ENCODE results near the gene DMWD.
"Not testable (repeated sequence)": the region's sequence is repeated elsewhere in the genome, so short reads cannot be mapped to it uniquely, and the experiment has no call there.

DMWD gene

GRCh38 chr19:45805719-45806118, 13.1 kb upstream of the DMWD start:
- no peak for TF ChIP-seq CTCF (IDR thresholded peaks at IDR 0.05; ENCODE audit: borderline replicate concordance, insufficient read depth, low read depth, low read length)
- H3K4me3 ChIP-seq (ENCODE audit: low read depth, low read length), result no peak overlapping the region

DNA sequence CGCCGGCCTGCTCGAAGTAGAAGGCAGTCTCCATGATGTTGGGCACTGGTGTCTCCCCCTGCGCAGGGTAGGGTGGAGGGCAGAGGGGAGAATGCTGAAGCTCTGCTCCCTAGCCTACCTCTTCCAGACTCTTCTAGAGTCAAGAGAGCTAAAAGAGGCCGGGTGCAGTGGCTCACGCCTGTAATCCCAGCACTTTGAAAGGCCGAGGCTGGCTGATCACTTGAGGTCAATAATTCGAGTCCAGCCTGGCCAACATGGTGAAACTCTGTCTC, 12.2 kb upstream of the DMWD start:
- no peak overlapping the region for H3K4me3 ChIP-seq (ENCODE audit: low read depth, low read length)
- no peak for TF ChIP-seq CTCF (IDR thresholded peaks at IDR 0.05; ENCODE audit: borderline replicate concordance, insufficient read depth, low read depth, low read length)

DNA sequence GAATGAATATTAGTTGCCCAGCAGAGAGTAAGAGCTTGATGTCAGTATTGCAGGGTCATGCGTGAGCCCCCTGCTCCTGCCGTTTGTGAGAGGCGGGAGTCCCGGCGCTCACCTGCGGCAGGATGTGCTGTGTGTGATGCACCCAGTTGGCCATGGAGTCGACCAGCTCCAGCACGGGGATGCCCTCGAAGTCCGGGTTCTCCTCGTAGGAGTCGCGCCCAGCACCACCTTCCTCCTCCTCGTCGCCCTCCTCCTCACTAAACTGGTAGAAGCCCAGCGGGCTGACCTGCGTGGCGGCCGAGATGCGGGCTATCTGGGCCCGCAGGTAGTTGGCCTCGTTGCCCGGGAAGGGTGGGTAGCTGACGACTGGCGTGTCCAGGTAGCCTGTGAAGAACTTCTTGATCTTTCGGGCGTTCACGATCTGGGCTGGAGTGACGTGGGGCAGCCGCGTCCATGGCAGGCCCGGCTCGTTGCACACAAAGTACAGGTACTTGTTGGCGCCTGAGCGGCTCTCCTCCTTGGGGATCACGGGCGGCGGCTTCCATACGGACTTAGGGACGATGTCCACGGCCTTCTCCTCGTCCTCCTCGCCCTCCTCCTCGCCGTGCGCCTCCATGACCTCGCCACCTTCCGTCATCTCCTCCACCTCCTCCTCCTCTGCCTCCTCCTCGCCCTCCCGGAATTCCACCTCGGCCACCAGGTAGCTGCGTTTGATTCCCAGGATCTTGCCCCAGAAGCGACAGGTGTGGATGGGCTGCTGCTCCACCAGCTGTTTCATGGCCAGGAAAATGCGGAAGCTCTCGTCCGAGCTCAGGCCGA, 11.7 kb upstream of the DMWD start:
- no peak for TF ChIP-seq CTCF (IDR thresholded peaks at IDR 0.05; ENCODE audit: borderline replicate concordance, insufficient read depth, low read depth, low read length)
- no peak overlapping the region for H3K4me3 ChIP-seq (ENCODE audit: low read depth, low read length)

DNA sequence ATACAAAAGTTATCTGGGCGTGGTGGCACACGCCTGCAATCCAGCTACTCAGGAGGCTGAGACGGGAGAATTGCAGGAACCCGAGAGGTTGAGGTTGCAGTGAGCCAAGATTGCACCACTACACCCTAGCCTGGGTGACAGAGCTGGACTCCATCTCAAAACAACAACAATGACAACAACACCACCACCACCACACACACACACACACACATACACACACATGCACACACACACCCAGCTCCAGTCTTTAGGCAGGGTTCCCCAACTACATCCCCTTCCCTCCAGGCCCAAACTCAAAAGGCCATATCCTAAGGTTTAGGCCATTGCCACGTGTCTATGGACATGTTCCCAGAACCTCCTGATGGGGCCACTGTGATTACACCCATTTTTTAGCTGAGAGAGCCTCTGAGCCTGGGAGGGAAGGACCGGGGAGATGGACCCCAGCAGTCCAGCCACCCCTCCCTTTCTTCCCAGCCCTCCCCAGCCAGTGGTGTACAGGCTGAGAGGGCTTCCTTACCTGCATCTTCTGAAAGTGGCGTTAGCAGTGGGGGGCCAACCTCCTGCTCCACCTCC, 9.0 kb upstream of the DMWD start:
- no peak for TF ChIP-seq CTCF (IDR thresholded peaks at IDR 0.05; ENCODE audit: borderline replicate concordance, insufficient read depth, low read depth, low read length)

DNA sequence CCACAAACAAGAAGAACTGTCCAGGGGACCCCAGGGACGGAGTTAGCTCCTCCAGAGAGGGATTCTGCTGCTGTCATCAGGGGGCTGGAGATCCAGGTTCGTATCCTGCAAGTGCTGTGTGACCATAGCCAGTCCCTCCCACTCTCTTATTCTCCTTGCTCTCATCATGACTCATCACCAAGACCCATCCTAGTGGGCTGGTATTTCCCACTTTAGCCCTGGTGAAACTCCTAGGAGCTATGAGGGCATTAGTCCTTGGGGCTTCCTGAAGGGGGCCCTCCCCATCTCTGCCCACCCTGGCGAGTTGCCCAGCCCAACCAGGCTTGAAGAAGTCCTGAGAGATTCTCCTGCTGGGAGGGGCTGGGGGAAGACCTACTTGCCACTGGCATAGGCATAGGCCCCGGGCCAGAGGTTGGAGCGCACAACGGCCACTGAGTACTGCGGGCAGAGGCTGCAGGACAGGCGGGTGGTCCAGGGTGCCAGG, 7.5 kb upstream of the DMWD start:
- no peak for TF ChIP-seq CTCF (IDR thresholded peaks at IDR 0.05; ENCODE audit: borderline replicate concordance, insufficient read depth, low read depth, low read length)
- H3K4me3 ChIP-seq (ENCODE audit: low read depth, low read length), result no peak overlapping the region

More for the DNA sequence above, 9.0 kb upstream of the DMWD start:
- no peak overlapping the region for H3K4me3 ChIP-seq (ENCODE audit: low read depth, low read length)

- H3K4me3 ChIP-seq (ENCODE audit: low read depth, low read length), result not testable (repeated sequence)
Measured at GRCh38 chr19:45799541-45799940, 6.9 kb upstream of the DMWD start.

GRCh38 chr19:45798995-45799517, 6.4 kb upstream of the DMWD start:
- no peak overlapping the region for H3K4me3 ChIP-seq (ENCODE audit: low read depth, low read length)
- peak; percentile 78 for TF ChIP-seq CTCF (IDR thresholded peaks at IDR 0.05; ENCODE audit: borderline replicate concordance, insufficient read depth, low read depth, low read length)
